HT-29 (cell line): Measurements from ENCODE around the gene GPSM3. TPM values are rescaled to one million over a fixed set of nuclear protein-coding genes. Genes with fewer than 3 reads are reported as not detected.
A peak's percentile ranks its signal among the peaks of the same experiment; 100 is the strongest.

ENCODE experiments used
- DNase-seq: peaks from one replicate; pipeline ENCODE4 v3.0.0-alpha.2; 2015; ENCODE audit warnings: low spot score
- total RNA-seq: library from RNA; depleted of rRNA; stranded (reverse); fragments of >200 nt; shearing (Covaris generic); gene quantifications from 2 replicates; pipeline ENCODE4 v1.2.3, GENCODE V29; 2014

GPSM3 gene
- total RNA-seq, 1 experiment from 2014 or later: 4.7 TPM

- DNase-seq: no peak
Observed at GRCh38 chr6:32175322-32175710, 17.1 kb downstream of the GPSM3 start.

GRCh38 chr6:32174416-32174815 lies 18.0 kb downstream of the GPSM3 start:
- DNase-seq: no peak

- DNase-seq: peak; percentile 22
Observed at GRCh38 chr6:32173051-32173727, 19.3 kb downstream of the GPSM3 start.

- DNase-seq: no peak
Observed at GRCh38 chr6:32171234-32171633, 21.2 kb downstream of the GPSM3 start.

GRCh38 chr6:32170294-32170693 lies 22.1 kb downstream of the GPSM3 start:
- no peak for DNase-seq

- no peak for DNase-seq
Observed at GRCh38 chr6:32168807-32169591, 23.4 kb downstream of the GPSM3 start.

- DNase-seq: no peak
Observed at GRCh38 chr6:32168350-32168749, 24.1 kb downstream of the GPSM3 start.

GRCh38 chr6:32167761-32168262 lies 24.6 kb downstream of the GPSM3 start:
- DNase-seq: no peak

GRCh38 chr6:32167154-32167760 lies 25.2 kb downstream of the GPSM3 start:
- no peak for DNase-seq

- DNase-seq: no peak
Observed at GRCh38 chr6:32166411-32167061, 25.9 kb downstream of the GPSM3 start.

- DNase-seq: no peak
Observed at GRCh38 chr6:32164295-32164694, 28.1 kb downstream of the GPSM3 start, which contains the start of gene EGFL8. EGFL8 (plus strand) TSS chr6:32164595; CDS start chr6:32166166, 1,571 bp downstream.

- no peak for DNase-seq
Observed at GRCh38 chr6:32163559-32164258, 28.7 kb downstream of the GPSM3 start.

- DNase-seq: no peak
Observed at GRCh38 chr6:32158052-32158451, 34.4 kb downstream of the GPSM3 start.

- no peak for DNase-seq
Observed at GRCh38 chr6:32156891-32157290, 35.6 kb downstream of the GPSM3 start.

- peak; percentile 83 for DNase-seq
Observed at GRCh38 chr6:32154514-32155161, 37.8 kb downstream of the GPSM3 start.

- DNase-seq: peak; percentile 73
Observed at GRCh38 chr6:32153564-32154513, 38.6 kb downstream of the GPSM3 start, which contains the start of gene PPT2. PPT2 (plus strand) TSS chr6:32154141; CDS start chr6:32154595, 454 bp downstream.

GRCh38 chr6:32152769-32153563 lies 39.5 kb downstream of the GPSM3 start:
- no peak for DNase-seq
